Liver (tissue), 3 donors: Measurements from ENCODE around the gene DDX23.

Experiments
- GABPA ChIP-seq, 2 donors: IDR thresholded peaks in 1 of 2; conservative IDR thresholded peaks in 1 of 2; 2 replicates each; pipeline ENCODE4 v1.6.1; 2016; ENCODE audit warnings: antibody characterized with exemption in 2 of 2, mild to moderate bottlenecking in 1 of 2, moderate library complexity in 1 of 2
- HNF4A ChIP-seq, 2 donors: conservative IDR thresholded peaks; 2 replicates each; pipeline ENCODE4 v1.6.1; 2016; ENCODE audit warnings: antibody characterized with exemption in 2 of 2, mild to moderate bottlenecking in 2 of 2
- JUND ChIP-seq, 2 donors: IDR thresholded peaks; 2 replicates each; pipeline ENCODE4 v1.6.1; 2016; ENCODE audit warnings: antibody characterized with exemption in 2 of 2
- RAD21 ChIP-seq, 2 donors: IDR thresholded peaks; 2 replicates each; pipeline ENCODE4 v1.6.1; 2016; ENCODE audit warnings: antibody characterized with exemption in 2 of 2, mild to moderate bottlenecking in 2 of 2
- TAF1 ChIP-seq: conservative IDR thresholded peaks from 2 replicates; pipeline ENCODE4 v1.6.1; 2016; ENCODE audit warnings: antibody characterized with exemption, mild to moderate bottlenecking
- YY1 ChIP-seq: IDR thresholded peaks from 2 replicates; pipeline ENCODE4 v1.6.1; 2016; ENCODE audit warnings: antibody characterized with exemption, mild to moderate bottlenecking
- TF ChIP-seq, protein P1 (sequence below): fragments of 150-350 bp; IDR thresholded peaks from 2 replicates; pipeline ENCODE4 v1.5.1; 2017; ENCODE audit warnings: improper control_type of control experiment, low read depth, low read length; ENCODE audit not compliant: missing input control
- TF ChIP-seq, protein P2 (sequence below): IDR thresholded peaks from 2 replicates; pipeline ENCODE4 v1.6.1; 2016; ENCODE audit warnings: antibody characterized with exemption
- TF ChIP-seq, protein P3 (sequence below): IDR thresholded peaks from 2 replicates; pipeline ENCODE4 v1.6.1; 2016; ENCODE audit warnings: antibody characterized with exemption, mild to moderate bottlenecking
- donor health status: healthy.
- donor health status: healthy.

DNA sequence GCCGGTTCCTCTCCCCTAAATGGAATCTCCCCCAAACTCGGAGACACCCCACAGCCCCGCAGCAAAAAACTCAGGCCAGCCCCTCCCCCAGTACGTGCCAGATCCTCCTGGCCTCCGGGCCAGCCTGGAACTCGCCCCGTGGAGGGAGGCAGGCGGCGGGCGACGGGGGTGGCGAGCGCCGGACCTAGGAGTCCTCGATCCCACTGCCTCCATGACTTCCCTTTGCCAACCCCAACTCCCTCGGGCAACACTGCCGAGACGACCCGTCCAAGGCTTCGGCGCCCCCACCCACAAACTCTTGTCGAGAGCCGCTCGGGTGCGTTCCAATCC is 63.5 kb downstream of the DDX23 start:
- TF ChIP-seq GABPA (IDR thresholded peaks at IDR 0.05 in 1 of 2, conservative IDR thresholded peaks at IDR 0.05 in 1 of 2): no peak
- TF ChIP-seq, protein P1, sequence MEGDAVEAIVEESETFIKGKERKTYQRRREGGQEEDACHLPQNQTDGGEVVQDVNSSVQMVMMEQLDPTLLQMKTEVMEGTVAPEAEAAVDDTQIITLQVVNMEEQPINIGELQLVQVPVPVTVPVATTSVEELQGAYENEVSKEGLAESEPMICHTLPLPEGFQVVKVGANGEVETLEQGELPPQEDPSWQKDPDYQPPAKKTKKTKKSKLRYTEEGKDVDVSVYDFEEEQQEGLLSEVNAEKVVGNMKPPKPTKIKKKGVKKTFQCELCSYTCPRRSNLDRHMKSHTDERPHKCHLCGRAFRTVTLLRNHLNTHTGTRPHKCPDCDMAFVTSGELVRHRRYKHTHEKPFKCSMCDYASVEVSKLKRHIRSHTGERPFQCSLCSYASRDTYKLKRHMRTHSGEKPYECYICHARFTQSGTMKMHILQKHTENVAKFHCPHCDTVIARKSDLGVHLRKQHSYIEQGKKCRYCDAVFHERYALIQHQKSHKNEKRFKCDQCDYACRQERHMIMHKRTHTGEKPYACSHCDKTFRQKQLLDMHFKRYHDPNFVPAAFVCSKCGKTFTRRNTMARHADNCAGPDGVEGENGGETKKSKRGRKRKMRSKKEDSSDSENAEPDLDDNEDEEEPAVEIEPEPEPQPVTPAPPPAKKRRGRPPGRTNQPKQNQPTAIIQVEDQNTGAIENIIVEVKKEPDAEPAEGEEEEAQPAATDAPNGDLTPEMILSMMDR: no peak
- TF ChIP-seq TAF1: no peak
- TF ChIP-seq, protein P2, sequence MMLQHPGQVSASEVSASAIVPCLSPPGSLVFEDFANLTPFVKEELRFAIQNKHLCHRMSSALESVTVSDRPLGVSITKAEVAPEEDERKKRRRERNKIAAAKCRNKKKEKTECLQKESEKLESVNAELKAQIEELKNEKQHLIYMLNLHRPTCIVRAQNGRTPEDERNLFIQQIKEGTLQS: no peak
- TF ChIP-seq JUND (IDR thresholded peaks at IDR 0.05): no peak
- TF ChIP-seq, protein P3, sequence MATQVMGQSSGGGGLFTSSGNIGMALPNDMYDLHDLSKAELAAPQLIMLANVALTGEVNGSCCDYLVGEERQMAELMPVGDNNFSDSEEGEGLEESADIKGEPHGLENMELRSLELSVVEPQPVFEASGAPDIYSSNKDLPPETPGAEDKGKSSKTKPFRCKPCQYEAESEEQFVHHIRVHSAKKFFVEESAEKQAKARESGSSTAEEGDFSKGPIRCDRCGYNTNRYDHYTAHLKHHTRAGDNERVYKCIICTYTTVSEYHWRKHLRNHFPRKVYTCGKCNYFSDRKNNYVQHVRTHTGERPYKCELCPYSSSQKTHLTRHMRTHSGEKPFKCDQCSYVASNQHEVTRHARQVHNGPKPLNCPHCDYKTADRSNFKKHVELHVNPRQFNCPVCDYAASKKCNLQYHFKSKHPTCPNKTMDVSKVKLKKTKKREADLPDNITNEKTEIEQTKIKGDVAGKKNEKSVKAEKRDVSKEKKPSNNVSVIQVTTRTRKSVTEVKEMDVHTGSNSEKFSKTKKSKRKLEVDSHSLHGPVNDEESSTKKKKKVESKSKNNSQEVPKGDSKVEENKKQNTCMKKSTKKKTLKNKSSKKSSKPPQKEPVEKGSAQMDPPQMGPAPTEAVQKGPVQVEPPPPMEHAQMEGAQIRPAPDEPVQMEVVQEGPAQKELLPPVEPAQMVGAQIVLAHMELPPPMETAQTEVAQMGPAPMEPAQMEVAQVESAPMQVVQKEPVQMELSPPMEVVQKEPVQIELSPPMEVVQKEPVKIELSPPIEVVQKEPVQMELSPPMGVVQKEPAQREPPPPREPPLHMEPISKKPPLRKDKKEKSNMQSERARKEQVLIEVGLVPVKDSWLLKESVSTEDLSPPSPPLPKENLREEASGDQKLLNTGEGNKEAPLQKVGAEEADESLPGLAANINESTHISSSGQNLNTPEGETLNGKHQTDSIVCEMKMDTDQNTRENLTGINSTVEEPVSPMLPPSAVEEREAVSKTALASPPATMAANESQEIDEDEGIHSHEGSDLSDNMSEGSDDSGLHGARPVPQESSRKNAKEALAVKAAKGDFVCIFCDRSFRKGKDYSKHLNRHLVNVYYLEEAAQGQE: no peak
- TF ChIP-seq RAD21 (IDR thresholded peaks at IDR 0.05): no peak
- no peak for TF ChIP-seq YY1
- TF ChIP-seq HNF4A (conservative IDR thresholded peaks at IDR 0.05): no peak
